GM13977 (cell line): ENCODE measurements around the gene KIF2A.

ENCODE experiments used
- DNase-seq: peaks from one replicate; pipeline ENCODE4 v3.0.0; 2012; ENCODE audit warnings: low spot score
- in situ Hi-C: fragments of 300-500 bp; cut with MboI; formaldehyde crosslinking; loops from one replicate; pipeline ENCODE4 v1.12.0; 2022; ENCODE audit warnings: low sequenced_read_pairs, low pct_unique_long_range_greater_than_20kb, mixed read lengths, inconsistent platforms; ENCODE audit not compliant: unreplicated experiment
- TF ChIP-seq, protein P1 (sequence below): IDR thresholded peaks from 2 replicates; pipeline ENCODE4 v1.5.1; 2012; ENCODE audit warnings: mild to moderate bottlenecking, control low read depth; ENCODE audit not compliant: insufficient read depth; ENCODE audit errors: extremely low read depth, missing control alignments

The KIF2A gene

DNA sequence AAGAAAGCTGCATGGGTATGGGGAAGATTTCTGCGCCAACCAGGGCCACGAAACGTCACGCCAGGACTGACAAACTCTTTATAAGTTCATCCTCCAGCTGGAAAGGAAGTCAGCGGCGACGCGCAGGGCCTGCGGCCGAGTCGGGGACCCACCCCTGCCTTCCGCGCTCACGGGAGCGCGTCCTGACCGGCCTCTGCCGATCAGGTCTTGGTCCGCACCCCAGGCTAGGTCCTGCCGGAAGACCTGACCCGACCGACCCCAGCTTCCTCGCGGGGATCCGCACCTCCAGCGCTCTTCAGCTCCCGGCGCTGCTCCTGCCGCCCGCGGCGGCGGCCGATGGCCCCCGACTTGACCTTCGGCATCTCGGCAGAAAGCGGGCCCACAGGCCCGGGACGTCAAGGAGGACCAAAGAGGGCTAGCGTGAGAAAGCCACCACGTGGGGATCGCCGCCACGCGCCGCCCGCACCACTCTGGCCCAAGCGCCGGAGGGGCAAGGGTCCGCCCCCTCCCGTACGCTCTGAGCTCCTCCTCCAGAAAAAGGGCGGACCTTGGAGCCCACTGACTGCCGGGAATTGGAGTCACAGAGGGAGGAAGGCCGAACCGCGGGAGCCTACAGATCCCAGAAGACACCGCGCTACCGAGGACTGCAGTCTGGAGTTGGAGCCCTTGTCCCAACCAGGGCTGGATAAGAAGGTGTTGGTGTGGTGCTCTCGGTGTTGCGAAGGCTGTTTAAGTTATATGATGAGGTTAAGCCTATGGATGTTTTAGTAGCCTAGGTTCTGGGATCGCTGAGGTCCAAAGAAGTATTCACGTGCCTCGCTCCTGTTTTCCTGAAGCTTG lies 97.6 kb downstream of the KIF2A start, which contains the start of gene DIMT1:
Gene DIMT1 (minus strand): TSS at position 495 of the 840 bp plus-strand sequence. CDS start 133 bp downstream, at position 362.
- TF ChIP-seq, protein P1, sequence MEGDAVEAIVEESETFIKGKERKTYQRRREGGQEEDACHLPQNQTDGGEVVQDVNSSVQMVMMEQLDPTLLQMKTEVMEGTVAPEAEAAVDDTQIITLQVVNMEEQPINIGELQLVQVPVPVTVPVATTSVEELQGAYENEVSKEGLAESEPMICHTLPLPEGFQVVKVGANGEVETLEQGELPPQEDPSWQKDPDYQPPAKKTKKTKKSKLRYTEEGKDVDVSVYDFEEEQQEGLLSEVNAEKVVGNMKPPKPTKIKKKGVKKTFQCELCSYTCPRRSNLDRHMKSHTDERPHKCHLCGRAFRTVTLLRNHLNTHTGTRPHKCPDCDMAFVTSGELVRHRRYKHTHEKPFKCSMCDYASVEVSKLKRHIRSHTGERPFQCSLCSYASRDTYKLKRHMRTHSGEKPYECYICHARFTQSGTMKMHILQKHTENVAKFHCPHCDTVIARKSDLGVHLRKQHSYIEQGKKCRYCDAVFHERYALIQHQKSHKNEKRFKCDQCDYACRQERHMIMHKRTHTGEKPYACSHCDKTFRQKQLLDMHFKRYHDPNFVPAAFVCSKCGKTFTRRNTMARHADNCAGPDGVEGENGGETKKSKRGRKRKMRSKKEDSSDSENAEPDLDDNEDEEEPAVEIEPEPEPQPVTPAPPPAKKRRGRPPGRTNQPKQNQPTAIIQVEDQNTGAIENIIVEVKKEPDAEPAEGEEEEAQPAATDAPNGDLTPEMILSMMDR = no peak
- in situ Hi-C loops = no loop called here
- DNase-seq = peak; percentile 96

DNA sequence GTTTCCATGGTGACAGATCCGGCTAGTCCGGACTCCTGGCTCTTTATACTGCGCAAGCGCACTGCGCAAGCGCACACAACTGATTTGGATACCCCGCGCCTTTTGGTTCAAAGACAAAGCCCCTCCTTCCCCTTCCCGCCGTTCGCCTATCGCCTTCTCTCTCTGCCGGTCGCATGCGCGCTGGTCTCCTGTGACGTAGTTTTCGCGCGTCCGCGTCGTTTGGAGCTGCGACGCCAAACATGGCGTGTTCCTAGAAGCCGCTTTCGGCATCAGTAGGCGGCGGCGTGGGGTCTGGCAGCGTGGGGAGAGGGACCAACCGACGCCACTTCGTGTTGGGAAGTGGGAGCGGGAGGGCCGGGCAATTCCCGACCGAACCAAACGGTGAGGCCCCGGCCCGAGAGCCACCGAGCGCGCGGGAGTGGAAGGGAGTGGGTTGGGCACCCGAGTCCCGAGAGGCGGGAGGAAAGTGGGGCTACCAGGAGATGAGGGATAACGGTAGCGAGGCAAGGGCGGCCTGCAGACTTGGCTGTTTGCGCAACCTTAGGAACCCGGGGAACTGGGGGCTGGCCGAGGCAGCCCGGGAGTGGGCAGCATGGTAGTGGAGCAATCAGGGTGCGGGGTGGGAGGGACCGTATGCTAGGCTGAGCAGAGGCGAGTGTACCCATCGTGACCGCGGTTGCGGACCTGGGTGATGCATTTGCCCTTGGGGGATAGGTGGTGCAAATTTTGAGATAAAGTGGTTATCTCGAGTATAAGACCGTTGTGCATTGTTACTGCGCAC lies 106.7 kb downstream of the KIF2A start, which contains the start of gene IPO11:
Gene IPO11 (plus strand): TSS at position 215 of the 781 bp plus-strand sequence. CDS start 24,517 bp downstream, outside the sequence.
- in situ Hi-C loops = no loop called here
- TF ChIP-seq, protein P1 = no peak
- DNase-seq = peak; percentile 95

DNA sequence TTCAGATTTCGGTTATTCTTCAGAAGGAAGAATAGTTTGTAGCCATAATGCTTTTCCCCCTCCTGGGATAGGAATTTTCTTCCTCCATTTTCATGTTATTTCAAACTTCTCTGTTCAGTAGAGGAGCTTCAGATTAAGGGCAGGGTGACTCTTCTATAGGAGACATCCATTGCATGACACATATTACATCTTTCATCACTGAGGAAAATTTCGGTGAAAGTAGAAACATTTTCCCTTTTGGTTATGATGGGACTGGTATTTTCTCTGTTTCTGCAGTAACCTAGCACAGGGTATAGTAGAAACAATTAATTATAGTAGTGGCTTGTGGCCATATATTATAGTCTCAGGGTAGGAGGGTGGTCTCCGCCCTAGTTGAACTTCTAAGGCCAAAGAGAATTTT lies 107.7 kb downstream of the KIF2A start:
- in situ Hi-C loops = no loop called here
- TF ChIP-seq, protein P1 = no peak
- DNase-seq = no peak

DNA sequence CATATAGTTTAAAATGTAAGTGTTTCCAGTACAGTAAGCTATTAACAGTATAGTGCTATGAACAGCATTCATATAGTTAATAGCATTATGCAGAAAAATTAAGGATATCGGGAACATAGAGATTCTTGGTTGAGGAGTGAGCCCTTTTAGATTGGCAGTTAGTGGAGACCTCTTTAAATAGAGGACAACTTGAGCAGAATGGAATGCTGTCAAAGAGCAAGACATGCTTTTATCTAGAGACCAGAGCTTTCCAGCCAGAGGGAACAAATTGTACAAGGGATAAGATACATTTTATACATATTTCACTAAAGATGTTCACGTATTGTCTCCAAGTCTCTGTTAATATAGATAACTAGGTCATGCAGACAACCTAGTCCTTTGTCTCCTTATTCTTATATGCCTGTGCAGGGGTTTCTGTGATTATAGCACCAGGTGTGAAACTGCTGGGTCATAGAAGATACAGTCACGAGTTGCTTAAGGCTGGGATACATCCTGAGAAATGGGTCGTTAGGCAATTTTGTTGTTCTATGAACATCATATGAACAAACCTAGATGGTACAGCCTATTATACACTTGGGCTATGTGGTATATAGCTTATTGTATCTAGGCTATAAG lies 112.6 kb downstream of the KIF2A start:
- DNase-seq = no peak
- TF ChIP-seq, protein P1 = no peak
- in situ Hi-C loops = no loop called here

DNA sequence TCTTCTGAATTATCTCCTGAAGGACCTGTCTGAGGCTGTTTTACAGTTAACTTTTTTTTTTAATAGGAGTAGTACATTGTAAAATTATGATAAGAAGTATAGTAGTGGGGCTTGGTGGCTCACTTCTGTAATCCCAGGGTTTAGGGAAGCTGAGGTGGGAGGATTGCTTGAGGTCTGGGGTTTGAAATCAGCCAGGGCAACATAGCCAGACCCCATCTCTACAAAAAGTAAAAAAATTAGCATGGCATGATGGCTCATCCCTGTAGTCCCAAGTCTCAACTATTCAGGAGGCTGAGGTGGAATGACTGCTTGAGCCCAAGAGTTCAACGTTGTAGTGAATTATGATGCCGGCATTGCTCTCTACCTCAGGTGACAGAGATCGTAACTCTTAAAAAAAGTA lies 113.6 kb downstream of the KIF2A start:
- TF ChIP-seq, protein P1 = no peak
- no peak for DNase-seq
- in situ Hi-C loops = no loop called here

DNA sequence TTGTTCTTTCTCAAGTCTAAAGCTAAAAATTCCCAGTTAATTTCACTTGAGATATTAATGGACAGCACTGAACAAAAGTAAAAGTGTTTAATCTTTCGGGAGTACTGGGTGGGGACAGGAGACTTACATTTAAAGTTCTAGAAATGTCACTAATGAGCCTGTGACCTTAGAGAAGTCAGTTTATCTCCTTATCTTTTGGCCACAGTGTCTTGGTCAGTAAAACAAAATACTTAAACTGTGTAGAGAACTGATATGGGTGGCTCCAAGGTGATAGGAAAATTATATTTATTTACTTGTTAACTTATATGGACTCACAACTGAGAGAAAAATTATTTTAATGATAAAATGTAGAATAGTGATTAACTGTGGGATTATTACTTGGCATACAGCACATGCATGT lies 115.4 kb downstream of the KIF2A start:
- in situ Hi-C loops = no loop called here
- TF ChIP-seq, protein P1 = no peak
- DNase-seq = no peak
